GM12875 (cell line): ENCODE data around the gene ZNF276.
A peak's percentile ranks its signal among the peaks of the same experiment; 100 is the strongest.

Experiments used
- H3K4me3 ChIP-seq: one replicate; pipeline ENCODE4 v1.5.1; 2011; ENCODE audit warnings: low read depth, low read length, control low read depth
- TF ChIP-seq, protein P1 (sequence below): IDR thresholded peaks from 2 replicates; pipeline ENCODE4 v1.5.1; 2011; ENCODE audit warnings: low read depth, mild to moderate bottlenecking, control low read depth, inconsistent platforms, low read length, moderate library complexity, borderline replicate concordance; ENCODE audit not compliant: insufficient read depth

The ZNF276 gene

DNA sequence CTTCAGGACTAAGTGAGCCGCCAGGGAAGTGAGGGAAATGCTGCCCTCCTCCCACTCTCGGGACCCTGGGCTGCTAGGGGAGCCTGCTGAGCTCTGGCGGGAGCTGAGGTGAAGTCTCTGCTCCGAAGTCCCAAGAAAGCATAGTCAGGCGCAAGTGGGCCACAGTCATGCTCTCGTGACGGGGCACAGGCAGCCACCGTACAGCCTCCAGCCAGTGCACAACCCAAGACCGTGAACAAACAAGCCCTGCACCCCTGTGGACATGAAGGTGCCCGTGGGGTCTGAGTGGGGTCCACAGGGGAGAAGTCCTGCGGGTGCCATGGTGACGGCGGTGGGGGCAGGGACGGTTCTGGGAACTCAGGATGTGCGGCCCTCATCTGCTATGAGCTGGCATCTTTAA, 24.7 kb downstream of the ZNF276 start:
- H3K4me3 ChIP-seq = no peak overlapping the region
- TF ChIP-seq, protein P1, sequence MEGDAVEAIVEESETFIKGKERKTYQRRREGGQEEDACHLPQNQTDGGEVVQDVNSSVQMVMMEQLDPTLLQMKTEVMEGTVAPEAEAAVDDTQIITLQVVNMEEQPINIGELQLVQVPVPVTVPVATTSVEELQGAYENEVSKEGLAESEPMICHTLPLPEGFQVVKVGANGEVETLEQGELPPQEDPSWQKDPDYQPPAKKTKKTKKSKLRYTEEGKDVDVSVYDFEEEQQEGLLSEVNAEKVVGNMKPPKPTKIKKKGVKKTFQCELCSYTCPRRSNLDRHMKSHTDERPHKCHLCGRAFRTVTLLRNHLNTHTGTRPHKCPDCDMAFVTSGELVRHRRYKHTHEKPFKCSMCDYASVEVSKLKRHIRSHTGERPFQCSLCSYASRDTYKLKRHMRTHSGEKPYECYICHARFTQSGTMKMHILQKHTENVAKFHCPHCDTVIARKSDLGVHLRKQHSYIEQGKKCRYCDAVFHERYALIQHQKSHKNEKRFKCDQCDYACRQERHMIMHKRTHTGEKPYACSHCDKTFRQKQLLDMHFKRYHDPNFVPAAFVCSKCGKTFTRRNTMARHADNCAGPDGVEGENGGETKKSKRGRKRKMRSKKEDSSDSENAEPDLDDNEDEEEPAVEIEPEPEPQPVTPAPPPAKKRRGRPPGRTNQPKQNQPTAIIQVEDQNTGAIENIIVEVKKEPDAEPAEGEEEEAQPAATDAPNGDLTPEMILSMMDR = no peak

DNA sequence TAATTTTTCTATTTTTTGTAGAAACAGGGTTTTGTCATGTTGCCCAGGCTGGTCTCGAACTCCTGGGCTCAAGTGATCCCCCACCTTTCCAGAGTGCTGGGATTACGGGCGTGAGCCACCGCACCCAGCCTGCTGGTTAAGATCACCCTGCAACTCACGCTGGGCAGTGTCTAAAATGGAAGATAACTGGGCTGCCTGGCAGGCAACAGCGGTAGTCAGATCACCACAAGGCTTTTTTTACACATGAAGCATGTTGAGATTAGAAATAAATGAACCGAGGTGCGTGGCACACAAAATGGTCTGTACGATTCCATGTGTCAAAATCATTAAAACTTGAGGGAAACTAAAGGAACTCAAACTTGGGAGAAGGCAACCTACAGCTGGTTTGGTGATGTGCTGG, 26.7 kb downstream of the ZNF276 start:
- no peak overlapping the region for H3K4me3 ChIP-seq
- TF ChIP-seq, protein P1 = no peak

DNA sequence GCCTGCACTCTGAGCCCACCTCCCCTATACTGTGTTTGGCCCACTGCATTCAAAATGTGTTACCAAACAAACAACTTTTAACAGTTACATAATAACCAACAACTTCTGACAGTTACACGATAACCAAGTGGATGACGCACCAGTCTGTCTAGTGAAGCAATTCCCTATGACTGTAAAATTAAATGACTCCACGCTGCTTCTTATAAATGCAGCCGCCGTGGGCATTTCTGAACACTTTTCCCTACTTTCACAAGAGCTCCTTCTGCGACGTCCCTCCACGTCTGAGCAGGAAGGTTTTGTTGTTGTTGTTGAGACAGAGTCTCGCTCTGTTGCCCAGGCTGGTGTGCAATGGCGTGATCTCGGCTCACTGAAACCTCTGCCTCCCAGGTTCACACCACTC, 27.6 kb downstream of the ZNF276 start:
- H3K4me3 ChIP-seq = no peak overlapping the region
- TF ChIP-seq, protein P1 = no peak

DNA sequence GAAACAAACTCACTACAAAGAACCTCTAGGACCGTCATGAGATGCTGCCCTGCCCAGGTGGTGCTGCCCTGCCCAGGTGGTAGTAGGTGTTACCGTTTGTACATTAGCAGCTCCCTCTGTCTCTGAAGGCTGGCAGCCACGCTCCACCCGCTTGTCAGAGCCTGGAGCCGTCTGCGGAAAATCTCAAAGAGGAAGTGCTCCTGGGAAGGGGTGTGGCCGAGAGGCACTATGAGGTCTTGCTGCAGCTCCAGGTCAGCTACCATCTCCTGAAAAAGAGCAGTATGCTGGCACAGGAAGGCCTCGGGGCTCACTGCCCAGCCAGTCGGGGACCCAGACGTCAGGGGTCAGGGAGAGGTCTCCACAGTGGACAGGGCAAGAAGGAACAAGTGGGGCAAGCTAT, 28.3 kb downstream of the ZNF276 start:
- no peak overlapping the region for H3K4me3 ChIP-seq
- TF ChIP-seq, protein P1 = no peak

DNA sequence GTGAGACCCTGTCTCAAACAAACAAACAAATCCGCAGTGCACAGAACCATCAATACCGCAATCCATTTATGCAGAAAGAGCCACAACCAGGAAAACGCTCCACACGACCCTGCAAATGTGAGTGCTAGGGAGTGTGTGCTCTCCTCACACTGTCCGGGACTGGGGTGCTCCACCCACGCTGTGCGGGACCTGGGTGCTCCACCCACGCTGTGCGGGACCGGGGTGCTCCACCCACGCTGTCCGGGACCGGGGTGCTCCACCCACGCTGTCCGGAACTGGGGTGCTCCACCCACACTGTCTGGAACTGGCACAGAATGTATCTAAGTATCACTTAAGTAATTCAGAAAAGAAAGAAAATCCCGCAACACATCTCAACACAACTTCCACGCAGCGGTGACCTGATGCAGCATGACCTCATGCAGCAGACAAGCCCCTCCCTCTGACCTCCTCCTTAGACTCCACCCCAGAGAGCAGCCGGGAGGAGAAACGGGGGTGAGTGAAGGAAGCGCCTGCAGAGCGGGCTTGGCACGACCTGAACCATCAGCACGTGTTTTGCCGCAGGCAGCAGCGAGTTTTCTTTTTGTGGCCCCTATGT, 38.5 kb downstream of the ZNF276 start:
- no peak overlapping the region for H3K4me3 ChIP-seq
- TF ChIP-seq, protein P1 = no peak

DNA sequence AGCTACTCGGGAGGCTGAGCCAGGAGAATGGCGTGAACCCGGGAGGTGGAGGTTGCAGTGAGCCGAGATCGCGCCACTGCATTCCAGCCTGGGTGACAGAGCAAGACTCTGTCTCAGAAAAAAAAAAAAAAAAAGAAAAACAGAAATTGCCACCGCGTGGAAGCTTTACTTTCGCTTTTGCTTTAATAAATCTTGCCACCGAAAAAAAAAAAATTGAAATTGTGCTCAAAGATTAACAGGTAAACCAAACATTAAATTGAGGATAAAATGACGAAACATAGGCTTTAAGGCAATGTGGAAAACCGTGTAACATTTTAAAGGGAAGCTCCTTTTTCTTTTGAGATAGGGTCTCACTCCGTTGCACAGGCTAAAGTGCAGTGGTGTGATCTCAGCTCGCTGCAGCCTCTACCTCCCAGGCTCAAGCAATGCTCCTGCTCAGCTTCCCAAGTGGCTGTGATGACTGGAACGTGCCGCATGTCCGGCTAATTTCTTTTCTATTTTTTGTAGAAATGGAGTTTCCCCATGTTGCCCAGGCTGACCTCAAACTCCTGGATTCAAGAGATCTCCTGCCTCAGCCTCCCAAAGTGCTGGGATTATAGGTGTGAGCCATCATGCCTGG, 40.1 kb downstream of the ZNF276 start:
- TF ChIP-seq, protein P1 = no peak
- no peak overlapping the region for H3K4me3 ChIP-seq

DNA sequence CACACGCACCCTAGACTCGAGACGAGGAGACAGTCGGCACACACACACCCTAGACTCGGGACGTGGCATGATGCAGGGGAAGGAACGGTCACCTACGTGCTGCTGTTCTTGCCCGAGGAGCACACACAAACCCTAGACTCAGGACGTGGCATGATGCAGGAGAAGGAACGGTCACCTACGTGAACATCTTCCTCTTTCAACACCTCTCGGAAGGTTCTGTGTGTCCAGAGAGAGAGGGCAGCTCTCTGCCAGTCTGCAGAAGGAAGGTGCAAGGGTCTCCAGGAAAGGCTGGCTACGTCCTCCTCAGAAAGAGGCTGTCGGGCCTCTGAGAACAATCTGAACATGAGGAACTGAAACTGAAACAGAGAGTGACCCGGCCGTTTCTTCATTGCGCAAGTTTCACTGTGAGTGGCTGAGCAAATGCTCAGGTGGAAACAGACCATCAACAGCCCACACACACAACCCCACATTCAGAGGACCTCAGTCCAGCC, 43.4 kb downstream of the ZNF276 start:
- TF ChIP-seq, protein P1 = no peak
- peak overlapping the region; percentile 45 for H3K4me3 ChIP-seq
